ENCODE results near the gene BDKRB1.

GRCh38 chr14:96309896-96310330, 53.9 kb downstream of the BDKRB1 start:
- no peak for TF ChIP-seq CTCF (IDR thresholded peaks at IDR 0.05)
- no peak for TF ChIP-seq POLR2A (IDR thresholded peaks at IDR 0.05)

All from lower leg skin (tissue), 3 donors.